IMR-90 (cell line): ENCODE results near the gene MYOM1. TPM values are rescaled to one million over a fixed set of nuclear protein-coding genes. Genes with fewer than 3 reads are reported as not detected.

ENCODE experiments used
- ATAC-seq: fragments of 200-7000 bp; cut with Tn5 transposase; 2 replicates; pipeline ENCODE4 v1.9.1; 2020; ENCODE audit warnings: low read depth, mild to moderate bottlenecking, moderate library complexity
- BruUV-seq: library from RNA; stranded (reverse); fragments of 400-500 nt; replicated peaks from 2 replicates; lab custom pipeline; 2021; lab: Mats Ljungman, UMichigan
- CTCF ChIA-PET: fragments of 300-600 bp; formaldehyde crosslinking; extraction: SDS; loops from one replicate; lab custom pipeline; 2021; ENCODE audit warnings: antibody characterized with exemption; lab: Yijun Ruan, JAX
- POLR2A ChIA-PET: fragments of 300-600 bp; sonication (Branson Sonifier 250); formaldehyde crosslinking; loops from one replicate; lab custom pipeline; 2022; ENCODE audit warnings: antibody characterized with exemption; ENCODE audit not compliant: unreplicated experiment; lab: Charles Lee
- DNase-seq: peaks from one replicate; pipeline ENCODE4 v3.0.0; 2013
- H2AFZ ChIP-seq: replicated peaks from 2 replicates; pipeline ENCODE3; 2013; ENCODE audit warnings: low read length, mild to moderate bottlenecking; ENCODE audit not compliant: poor library complexity
- H2AK5ac ChIP-seq: 2 replicates; pipeline ENCODE4 v1.6.1; 2013; ENCODE audit warnings: low read depth, low read length, inconsistent platforms
- H2AK9ac ChIP-seq: replicated peaks from 2 replicates; pipeline ENCODE3; 2013; ENCODE audit warnings: mild to moderate bottlenecking, low read depth, low read length, moderate library complexity; ENCODE audit not compliant: poor library complexity
- H2BK120ac ChIP-seq: 2 replicates; pipeline ENCODE4 v1.6.1; 2013; ENCODE audit warnings: low read depth, low read length, inconsistent platforms
- H2BK15ac ChIP-seq: 3 replicates; pipeline ENCODE4 v1.6.1; 2013; ENCODE audit warnings: low read depth, low read length, inconsistent platforms
- H2BK20ac ChIP-seq: 2 replicates; pipeline ENCODE4 v1.6.1; 2013; ENCODE audit warnings: low read depth, mild to moderate bottlenecking, inconsistent platforms, low read length, moderate library complexity
- H2BK5ac ChIP-seq: 2 replicates; pipeline ENCODE4 v1.6.1; 2013; ENCODE audit warnings: mild to moderate bottlenecking, low read depth, low read length, inconsistent platforms; ENCODE audit not compliant: poor library complexity, severe bottlenecking
- H3K14ac ChIP-seq: replicated peaks from 2 replicates; pipeline ENCODE4 v1.6.1; 2013; ENCODE audit warnings: low read depth, low read length, inconsistent platforms
- H3K18ac ChIP-seq: 2 replicates; pipeline ENCODE4 v1.6.1; 2013; ENCODE audit warnings: low read depth, low read length, control low read depth
- H3K23ac ChIP-seq: 2 replicates; pipeline ENCODE4 v1.6.1; 2013; ENCODE audit warnings: low read depth, low read length, inconsistent platforms
- H3K27ac ChIP-seq: 2 replicates; pipeline ENCODE4 v1.5.1; 2013; ENCODE audit warnings: mild to moderate bottlenecking, control low read depth, low read length; ENCODE audit not compliant: insufficient read depth
- H3K27me3 ChIP-seq: 2 replicates; pipeline ENCODE4 v1.6.1; 2013; ENCODE audit warnings: low read length; ENCODE audit not compliant: control insufficient read depth, insufficient read depth
- H3K36me3 ChIP-seq: 2 replicates; pipeline ENCODE4 v1.6.1; 2013; ENCODE audit warnings: low read length, mixed read lengths; ENCODE audit not compliant: control insufficient read depth, insufficient read depth
- H3K4ac ChIP-seq: 2 replicates; pipeline ENCODE4 v1.6.1; 2013; ENCODE audit warnings: low read depth, low read length, inconsistent platforms
- H3K4me1 ChIP-seq: 2 replicates; pipeline ENCODE4 v1.6.1; 2013; ENCODE audit warnings: low read length, mixed read lengths; ENCODE audit not compliant: control insufficient read depth, insufficient read depth
- H3K4me2 ChIP-seq: 2 replicates; pipeline ENCODE4 v1.6.1; 2013; ENCODE audit warnings: low read depth, mild to moderate bottlenecking, control low read depth, low read length, moderate library complexity
- H3K4me3 ChIP-seq: 2 replicates; pipeline ENCODE4 v1.5.1; 2013; ENCODE audit warnings: low read depth, mild to moderate bottlenecking, control low read depth, low read length, moderate library complexity; ENCODE audit not compliant: insufficient read depth
- H3K56ac ChIP-seq: 2 replicates; pipeline ENCODE4 v1.6.1; 2013; ENCODE audit warnings: low read length, inconsistent platforms; ENCODE audit not compliant: insufficient read depth; ENCODE audit errors: extremely low read depth
- H3K79me1 ChIP-seq, 2 experiments: 2 replicates each; pipeline ENCODE4 v1.6.1; 2013; ENCODE audit warnings: low read length in 2 of 2, inconsistent platforms in 1 of 2, low read depth in 1 of 2
- H3K9ac ChIP-seq: 2 replicates; pipeline ENCODE4 v1.6.1; 2013; ENCODE audit warnings: low read depth, low read length, control low read depth
- H3K9me1 ChIP-seq: 2 replicates; pipeline ENCODE4 v1.6.1; 2013; ENCODE audit warnings: low read length, inconsistent platforms; ENCODE audit not compliant: insufficient read depth
- H3K9me3 ChIP-seq: 2 replicates; pipeline ENCODE4 v1.6.1; 2013; ENCODE audit warnings: low read length; ENCODE audit not compliant: control insufficient read depth, insufficient read depth
- H4K20me1 ChIP-seq: 2 replicates; pipeline ENCODE4 v1.6.1; 2013; ENCODE audit warnings: low read length, inconsistent platforms; ENCODE audit not compliant: insufficient read depth
- H4K5ac ChIP-seq: 2 replicates; pipeline ENCODE4 v1.6.1; 2013; ENCODE audit warnings: mild to moderate bottlenecking, low read depth, low read length, control low read depth
- H4K8ac ChIP-seq, 2 experiments: 2 replicates each; pipeline ENCODE4 v1.6.1; 2013; ENCODE audit warnings: low read depth in 2 of 2, low read length in 2 of 2, control low read depth in 1 of 2, inconsistent platforms in 1 of 2
- H4K91ac ChIP-seq: 2 replicates; pipeline ENCODE4 v1.6.1; 2013; ENCODE audit warnings: low read depth, low read length, inconsistent platforms; ENCODE audit not compliant: insufficient read depth
- BHLHE40 ChIP-seq: fragments of 150-350 bp; IDR thresholded peaks from 2 replicates; pipeline ENCODE4 v1.6.1; 2016; ENCODE audit warnings: mild to moderate bottlenecking, low read depth, low read length
- CEBPB ChIP-seq: IDR thresholded peaks from 2 replicates; pipeline ENCODE4 v1.6.1; 2012; ENCODE audit warnings: low read depth, low read length, improper control_type of control experiment
- CHD1 ChIP-seq: IDR thresholded peaks from 2 replicates; pipeline ENCODE4 v1.6.1; 2012; ENCODE audit warnings: low read depth, low read length, improper control_type of control experiment
- FOS ChIP-seq: fragments of 150-350 bp; IDR thresholded peaks from 2 replicates; pipeline ENCODE4 v1.6.1; 2016; ENCODE audit warnings: low read depth, low read length
- MAFK ChIP-seq: IDR thresholded peaks from 2 replicates; pipeline ENCODE4 v1.6.1; 2012; ENCODE audit warnings: low read depth, low read length, improper control_type of control experiment
- MAZ ChIP-seq: IDR thresholded peaks from 2 replicates; pipeline ENCODE4 v1.6.1; 2012; ENCODE audit warnings: low read depth, mild to moderate bottlenecking, low read length, improper control_type of control experiment, moderate library complexity, borderline replicate concordance
- MXI1 ChIP-seq: IDR thresholded peaks from 2 replicates; pipeline ENCODE4 v1.6.1; 2012; ENCODE audit warnings: low read depth, mild to moderate bottlenecking, low read length, moderate library complexity, borderline replicate concordance
- NFE2L2 ChIP-seq: fragments of 150-350 bp; IDR thresholded peaks from 2 replicates; pipeline ENCODE4 v1.6.1; 2016; ENCODE audit warnings: low read depth, mild to moderate bottlenecking, low read length
- POLR2A ChIP-seq: IDR thresholded peaks from 2 replicates; pipeline ENCODE4 v1.6.1; 2012; ENCODE audit warnings: mild to moderate bottlenecking, low read depth, low read length
- RAD21 ChIP-seq: IDR thresholded peaks from 2 replicates; pipeline ENCODE4 v1.6.1; 2012; ENCODE audit warnings: low read length, improper control_type of control experiment
- RCOR1 ChIP-seq: IDR thresholded peaks from 2 replicates; pipeline ENCODE4 v1.6.1; 2012; ENCODE audit warnings: mild to moderate bottlenecking, low read length, improper control_type of control experiment; ENCODE audit not compliant: insufficient replicate concordance
- RFX5 ChIP-seq: IDR thresholded peaks from 2 replicates; pipeline ENCODE4 v1.8.0; 2012; ENCODE audit warnings: low read depth, mild to moderate bottlenecking, low read length, moderate library complexity
- SMC3 ChIP-seq: fragments of 150-350 bp; IDR thresholded peaks from 2 replicates; pipeline ENCODE4 v1.6.1; 2016; ENCODE audit warnings: low read depth, mild to moderate bottlenecking, antibody characterized with exemption, low read length, moderate library complexity
- USF2 ChIP-seq: fragments of 150-350 bp; IDR thresholded peaks from 2 replicates; pipeline ENCODE4 v1.6.1; 2017; ENCODE audit warnings: mild to moderate bottlenecking, antibody characterized with exemption, low read length, low read depth
- WGBS, 2 experiments: methylation state at CpG; one replicate each; pipeline versions ENCODE4 v1.1.5 to v1.1.7; 2013; ENCODE audit warnings: missing lambda C conversion rate in 2 of 2; ENCODE audit not compliant: insufficient read length in 1 of 2; ENCODE audit errors: extremely low coverage in 2 of 2; 5-methylcytosine and 5-hydroxymethylcytosine counted together
- dilution Hi-C: fragments of 300-500 bp; cut with HindIII; formaldehyde crosslinking; loops from one replicate; pipeline ENCODE4 v1.14.3; 2018; ENCODE audit warnings: low sequenced_read_pairs; ENCODE audit not compliant: unreplicated experiment
- in situ Hi-C: fragments of 300-500 bp; cut with MboI; formaldehyde crosslinking; loops from 3 replicates; pipeline ENCODE4 v1.14.3; 2019; ENCODE audit warnings: low sequenced_read_pairs, inconsistent platforms, mixed read lengths
- intact Hi-C: fragments of 100-400 bp; cut with micrococcal nuclease; formaldehyde crosslinking; loops from 2 replicates; pipeline ENCODE4 v1.10.0; 2022
- polyA plus RNA-seq, 3 experiments: library from polyadenylated mRNA; depleted of rRNA; stranded (reverse); fragments of >200 nt; gene quantifications; 2 replicates each; pipeline ENCODE4 v1.2.3, GENCODE V29; 2012; ENCODE audit warnings: low replicate concordance in 1 of 3
- total RNA-seq: library from RNA; depleted of rRNA; stranded (reverse); fragments of >200 nt; gene quantifications from 2 replicates; pipeline ENCODE4 v1.2.3, GENCODE V29; 2012
- TF ChIP-seq, protein P1 (sequence below): conservative IDR thresholded peaks from 2 replicates; pipeline ENCODE4 v1.5.1; 2012; ENCODE audit warnings: mild to moderate bottlenecking, low read depth, low read length, improper control_type of control experiment
- TF ChIP-seq, protein P2 (sequence below): fragments of 150-350 bp; IDR thresholded peaks from 2 replicates; pipeline ENCODE4 v1.6.1; 2016; ENCODE audit warnings: low read depth, mild to moderate bottlenecking, low read length, moderate library complexity, borderline replicate concordance

MYOM1 gene
- total and polyA plus RNA-seq, 2 of the 4 experiments (the other 2 are of a cell fraction) = under 0.01 to 0.10 TPM

GRCh38 chr18:3233004-3233403 lies 13.2 kb upstream of the MYOM1 start:
- in situ Hi-C loops = no loop called here
- no peaks in the 10 kb centered on the region for H3K9me1 ChIP-seq
- TF ChIP-seq, protein P1, sequence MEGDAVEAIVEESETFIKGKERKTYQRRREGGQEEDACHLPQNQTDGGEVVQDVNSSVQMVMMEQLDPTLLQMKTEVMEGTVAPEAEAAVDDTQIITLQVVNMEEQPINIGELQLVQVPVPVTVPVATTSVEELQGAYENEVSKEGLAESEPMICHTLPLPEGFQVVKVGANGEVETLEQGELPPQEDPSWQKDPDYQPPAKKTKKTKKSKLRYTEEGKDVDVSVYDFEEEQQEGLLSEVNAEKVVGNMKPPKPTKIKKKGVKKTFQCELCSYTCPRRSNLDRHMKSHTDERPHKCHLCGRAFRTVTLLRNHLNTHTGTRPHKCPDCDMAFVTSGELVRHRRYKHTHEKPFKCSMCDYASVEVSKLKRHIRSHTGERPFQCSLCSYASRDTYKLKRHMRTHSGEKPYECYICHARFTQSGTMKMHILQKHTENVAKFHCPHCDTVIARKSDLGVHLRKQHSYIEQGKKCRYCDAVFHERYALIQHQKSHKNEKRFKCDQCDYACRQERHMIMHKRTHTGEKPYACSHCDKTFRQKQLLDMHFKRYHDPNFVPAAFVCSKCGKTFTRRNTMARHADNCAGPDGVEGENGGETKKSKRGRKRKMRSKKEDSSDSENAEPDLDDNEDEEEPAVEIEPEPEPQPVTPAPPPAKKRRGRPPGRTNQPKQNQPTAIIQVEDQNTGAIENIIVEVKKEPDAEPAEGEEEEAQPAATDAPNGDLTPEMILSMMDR = no peak
- no peak for TF ChIP-seq NFE2L2
- TF ChIP-seq CHD1 = no peak
- TF ChIP-seq MAFK = no peak
- TF ChIP-seq MAZ = no peak
- TF ChIP-seq USF2 = no peak
- TF ChIP-seq POLR2A = no peak
- no peak for TF ChIP-seq RCOR1
- no peak for TF ChIP-seq BHLHE40
- no peak for TF ChIP-seq RFX5
- TF ChIP-seq FOS = no peak
- TF ChIP-seq RAD21 = no peak
- no peak for TF ChIP-seq CEBPB
- TF ChIP-seq, protein P2, sequence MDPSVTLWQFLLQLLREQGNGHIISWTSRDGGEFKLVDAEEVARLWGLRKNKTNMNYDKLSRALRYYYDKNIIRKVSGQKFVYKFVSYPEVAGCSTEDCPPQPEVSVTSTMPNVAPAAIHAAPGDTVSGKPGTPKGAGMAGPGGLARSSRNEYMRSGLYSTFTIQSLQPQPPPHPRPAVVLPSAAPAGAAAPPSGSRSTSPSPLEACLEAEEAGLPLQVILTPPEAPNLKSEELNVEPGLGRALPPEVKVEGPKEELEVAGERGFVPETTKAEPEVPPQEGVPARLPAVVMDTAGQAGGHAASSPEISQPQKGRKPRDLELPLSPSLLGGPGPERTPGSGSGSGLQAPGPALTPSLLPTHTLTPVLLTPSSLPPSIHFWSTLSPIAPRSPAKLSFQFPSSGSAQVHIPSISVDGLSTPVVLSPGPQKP = no peak
- no peak for TF ChIP-seq SMC3
- TF ChIP-seq MXI1 = no peak
- no peaks in the 10 kb centered on the region for H3K36me3 ChIP-seq
- no peak overlapping the region for H2AFZ ChIP-seq
- no peak overlapping the region for H4K91ac ChIP-seq
- H2AK9ac ChIP-seq = no peak overlapping the region
- H3K18ac ChIP-seq = no peak overlapping the region
- H4K5ac ChIP-seq = no peak overlapping the region
- dilution Hi-C loops = no loop called here
- no peak overlapping the region for H3K14ac ChIP-seq
- H3K23ac ChIP-seq = no peak overlapping the region
- H3K4me2 ChIP-seq = no peak overlapping the region
- no peak for ATAC-seq
- no peak overlapping the region for H3K56ac ChIP-seq
- H3K9ac ChIP-seq = no peak overlapping the region
- H4K20me1 ChIP-seq = no peaks in the 10 kb centered on the region
- H2AK5ac ChIP-seq = no peak overlapping the region
- DNase-seq = no peak
- H3K27ac ChIP-seq = no peak overlapping the region
- H3K9me3 ChIP-seq = no peaks in the 10 kb centered on the region
- no peaks in the 10 kb centered on the region; the same call in none of the 2 replicates for H3K27me3 ChIP-seq
- no peak overlapping the region for H4K8ac ChIP-seq
- intact Hi-C loops = no loop called here
- H2BK5ac ChIP-seq = no peak overlapping the region
- H2BK120ac ChIP-seq = no peak overlapping the region
- ChIA-PET CTCF (no interaction called here), POLR2A (no interaction called here)
- no TSS peak for BruUV-seq
- no peaks in the 10 kb centered on the region for H3K79me1 ChIP-seq
- H2BK15ac ChIP-seq = no peak overlapping the region
- H2BK20ac ChIP-seq = no peak overlapping the region
- no peaks in the 10 kb centered on the region for H3K4me1 ChIP-seq
- no peak overlapping the region for H3K4ac ChIP-seq
- WGBS, 2 experiments = no CpG with 5 or more reads among the region's 1 CpG
- no peak overlapping the region for H3K4me3 ChIP-seq
